CD4-positive, alpha-beta T cell treated with Interferon alpha-2 for 1 hour (primary cell): ENCODE data around the gene DIS3L.
"Not testable (repeated sequence)": the region's sequence is repeated elsewhere in the genome, so short reads cannot be mapped to it uniquely, and the experiment has no call there.

Experiments
- DNase-seq, 2 donors: peaks; one replicate each; pipeline ENCODE4 v3.0.0-alpha.2; 2020 to 2022

The DIS3L gene

DNA sequence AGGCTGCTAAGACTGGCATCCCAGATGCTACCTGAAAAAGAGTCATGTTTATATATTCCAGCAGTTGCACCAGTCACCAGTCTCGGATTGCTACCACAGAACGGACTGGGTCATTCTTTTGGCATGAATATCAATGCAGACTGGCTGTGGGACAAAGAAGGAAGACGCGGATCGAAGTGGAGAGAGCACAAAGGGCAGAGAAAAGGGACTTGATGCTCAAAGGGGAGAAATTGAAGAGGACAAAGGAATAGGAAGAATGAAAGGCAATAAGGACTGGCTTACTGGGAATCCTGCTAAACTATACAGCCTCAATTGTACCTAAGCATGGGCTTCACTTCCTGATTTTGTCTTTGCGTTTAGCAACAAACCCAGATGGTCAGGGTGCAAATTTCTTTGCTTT is 15.3 kb upstream of the DIS3L start:
- DNase-seq, result no peak

DNA sequence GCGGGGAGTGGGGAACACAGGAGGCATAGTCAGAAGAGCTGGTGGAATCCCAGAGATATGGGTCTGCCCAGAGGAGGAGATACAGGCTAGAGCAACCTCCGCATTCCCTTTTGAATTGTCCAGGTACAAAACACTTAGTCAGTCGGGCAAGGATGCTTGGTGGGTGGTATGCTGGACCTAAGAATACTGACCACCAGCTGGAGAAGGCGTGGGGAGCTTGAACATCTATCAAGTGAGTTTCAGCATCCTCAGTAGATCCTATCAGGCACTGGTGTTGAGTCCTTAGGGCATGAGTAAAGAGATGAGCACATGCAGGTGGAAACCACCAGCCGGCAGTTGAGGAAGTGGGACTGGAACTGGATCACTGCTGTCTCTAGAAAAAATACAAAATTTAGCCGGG is 14.7 kb upstream of the DIS3L start:
- no peak for DNase-seq

DNA sequence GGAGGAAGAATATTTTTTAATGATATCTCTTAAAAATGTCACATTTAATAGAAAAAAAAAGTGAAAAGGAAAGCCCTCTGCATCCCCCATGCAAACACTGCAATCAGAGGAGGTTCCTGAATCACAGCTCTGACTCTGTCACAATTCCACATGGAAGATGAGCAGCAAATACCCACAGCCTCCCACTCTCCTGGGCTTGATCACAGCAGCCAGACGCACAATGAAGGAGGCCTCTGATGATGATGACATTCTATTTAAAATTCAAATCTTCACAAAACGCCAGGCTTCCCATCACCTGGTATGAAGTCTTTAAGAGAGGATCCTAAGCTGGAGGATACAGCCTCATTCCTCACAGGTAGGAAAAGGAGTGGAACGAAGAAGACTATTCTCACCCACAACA is 9.1 kb upstream of the DIS3L start:
- no peak for DNase-seq

DNA sequence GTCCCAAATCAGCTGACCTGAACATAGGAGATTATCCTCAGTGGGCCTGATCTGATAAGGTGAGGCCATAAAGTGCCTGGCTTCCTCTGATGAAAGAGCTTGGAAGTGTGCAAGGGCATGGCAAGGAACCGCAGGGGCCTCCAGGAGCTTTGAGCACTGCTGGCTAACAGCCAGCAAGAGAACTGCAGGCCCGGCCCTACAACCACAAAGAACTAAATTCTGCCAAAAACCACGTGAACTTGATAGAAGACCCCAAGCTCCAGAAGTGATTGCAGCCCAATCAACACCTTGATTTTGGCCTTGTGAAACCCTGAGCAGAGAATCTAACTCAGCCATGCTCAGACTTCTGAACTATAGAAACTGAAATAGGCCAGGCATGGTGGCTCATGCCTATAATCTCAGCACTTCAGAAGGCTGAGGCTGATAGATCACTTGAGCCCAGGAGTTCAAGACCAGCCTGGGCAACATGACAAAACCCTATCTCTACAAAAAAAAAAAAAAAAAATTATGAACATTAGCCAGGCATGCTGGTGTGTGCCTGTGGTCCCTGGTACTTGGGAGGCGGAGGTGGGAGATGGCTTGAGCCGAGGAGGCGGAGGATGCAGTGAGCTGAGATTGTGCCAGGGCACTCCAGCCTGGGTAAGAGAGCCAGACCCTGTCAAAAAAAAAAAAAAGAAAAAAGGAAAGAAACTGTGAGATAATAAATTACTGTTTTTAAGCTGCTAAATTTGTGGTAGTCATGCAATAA is 7.7 kb upstream of the DIS3L start:
- no peak for DNase-seq

DNA sequence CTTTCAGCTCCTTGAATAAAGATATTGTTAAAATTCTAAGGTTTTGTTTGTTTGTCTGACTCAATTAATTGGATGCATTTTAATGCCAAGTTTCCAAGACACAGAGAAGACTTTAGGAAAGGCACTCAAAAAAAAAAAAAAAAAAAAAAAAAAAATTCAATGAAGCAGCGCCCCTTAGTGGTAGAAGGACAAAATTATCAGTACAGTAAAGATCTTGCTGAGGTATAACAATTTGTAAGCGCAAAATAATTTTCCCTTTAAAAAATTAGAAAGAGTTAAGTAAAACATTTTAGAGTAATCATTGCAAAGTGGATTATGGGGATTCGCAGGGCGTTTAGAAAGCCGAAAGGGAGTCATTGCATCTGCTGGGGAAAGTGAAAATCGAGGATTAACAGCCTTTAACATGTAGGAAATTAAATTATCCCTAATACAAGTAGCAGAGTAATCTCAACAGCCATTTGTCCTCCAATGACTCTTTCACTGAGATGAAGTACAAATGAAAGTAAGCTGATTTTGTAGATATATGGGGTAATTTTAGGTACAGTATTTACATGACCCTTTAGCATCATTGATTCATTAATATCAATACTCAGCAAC is 5.8 kb upstream of the DIS3L start:
- peak in 1 of 2 donors; percentile 32 for DNase-seq

DNA sequence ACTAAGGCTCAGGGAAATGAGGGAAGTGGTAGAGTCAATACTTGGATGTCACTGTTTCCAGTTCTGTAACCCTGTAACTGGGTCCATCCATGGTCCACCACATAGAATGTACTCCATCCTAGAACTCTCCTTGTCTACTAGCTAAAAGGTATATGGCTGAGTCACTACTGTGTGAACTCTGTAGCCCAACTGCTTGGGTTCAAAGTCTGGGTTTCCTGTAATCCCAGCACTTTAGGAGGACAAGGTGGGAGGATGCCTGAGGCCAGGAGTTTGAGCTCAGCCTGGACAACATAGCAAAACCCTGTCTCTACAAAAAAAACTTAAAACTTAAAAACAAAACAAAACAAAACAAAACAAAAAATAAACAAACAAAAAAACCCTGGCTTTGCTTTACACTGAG is 5.3 kb upstream of the DIS3L start:
- no peak for DNase-seq

DNA sequence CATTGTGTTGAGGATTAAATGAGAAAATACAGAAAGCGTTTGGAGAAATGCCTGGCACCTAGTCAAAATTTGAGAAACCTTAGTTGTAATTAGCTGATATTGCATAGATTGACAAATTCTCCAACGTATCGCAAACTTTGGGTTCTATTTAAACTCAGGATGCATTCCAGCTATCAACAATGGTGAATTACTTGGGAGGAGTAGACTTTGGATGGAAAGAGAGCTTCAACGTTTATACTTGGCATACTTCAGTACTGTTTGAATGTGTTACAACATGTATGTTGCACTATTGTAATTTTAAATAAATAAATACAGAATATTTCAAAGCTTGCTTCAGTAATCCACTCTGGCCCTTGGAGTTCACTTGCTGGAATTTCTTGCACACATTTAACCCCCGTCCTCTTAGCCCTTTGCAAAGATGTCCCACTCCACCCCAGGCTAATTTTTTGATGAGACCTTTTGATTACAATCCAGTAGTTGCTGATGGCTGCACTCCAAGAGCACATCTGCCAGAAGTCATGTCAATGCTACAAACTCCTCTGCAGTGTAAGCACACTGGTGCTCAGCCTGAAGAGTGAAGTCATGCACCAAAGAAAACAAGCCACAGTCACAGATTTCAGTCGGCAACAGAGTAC is 4.7 kb upstream of the DIS3L start:
- no peak for DNase-seq

DNA sequence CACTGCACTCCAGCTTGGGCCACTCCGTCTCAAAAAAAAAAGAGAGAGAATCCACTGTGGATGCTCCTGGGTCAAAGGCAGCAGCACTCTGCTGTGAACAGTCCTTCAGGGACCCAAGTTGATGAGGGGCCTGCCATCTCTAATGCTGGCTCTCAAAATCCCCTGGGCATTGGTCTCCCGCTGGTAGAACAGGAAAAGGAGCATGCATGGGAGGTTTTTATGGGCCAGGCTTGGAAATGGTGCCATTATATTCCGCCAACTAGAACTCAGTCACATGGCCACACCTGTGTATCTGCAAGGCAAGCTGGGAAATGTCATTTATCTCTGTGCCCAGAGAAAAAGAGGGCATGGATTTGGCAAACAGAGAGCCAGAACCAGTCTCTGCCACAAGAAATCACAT is 3.4 kb upstream of the DIS3L start:
- no peak for DNase-seq

DNA sequence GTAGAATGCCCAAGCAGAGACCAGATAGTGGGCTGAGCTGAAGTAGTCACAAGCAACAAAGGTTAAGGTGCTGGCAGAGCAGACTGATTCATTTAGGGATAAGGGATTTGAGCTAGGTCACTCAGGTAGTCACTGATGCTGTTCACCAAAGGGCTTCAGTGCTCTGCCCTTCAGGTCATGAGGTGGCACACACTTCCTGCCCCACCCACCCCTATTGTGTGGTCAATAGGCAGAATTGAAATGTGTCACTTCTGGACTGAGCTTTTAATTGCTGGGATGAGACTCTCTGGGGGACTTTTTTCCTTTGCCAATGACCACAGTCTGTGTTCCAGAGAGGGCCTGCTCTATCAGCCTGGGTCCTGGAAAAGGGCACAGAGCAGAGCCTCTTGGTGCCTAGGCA is 2.9 kb upstream of the DIS3L start:
- no peak for DNase-seq

DNA sequence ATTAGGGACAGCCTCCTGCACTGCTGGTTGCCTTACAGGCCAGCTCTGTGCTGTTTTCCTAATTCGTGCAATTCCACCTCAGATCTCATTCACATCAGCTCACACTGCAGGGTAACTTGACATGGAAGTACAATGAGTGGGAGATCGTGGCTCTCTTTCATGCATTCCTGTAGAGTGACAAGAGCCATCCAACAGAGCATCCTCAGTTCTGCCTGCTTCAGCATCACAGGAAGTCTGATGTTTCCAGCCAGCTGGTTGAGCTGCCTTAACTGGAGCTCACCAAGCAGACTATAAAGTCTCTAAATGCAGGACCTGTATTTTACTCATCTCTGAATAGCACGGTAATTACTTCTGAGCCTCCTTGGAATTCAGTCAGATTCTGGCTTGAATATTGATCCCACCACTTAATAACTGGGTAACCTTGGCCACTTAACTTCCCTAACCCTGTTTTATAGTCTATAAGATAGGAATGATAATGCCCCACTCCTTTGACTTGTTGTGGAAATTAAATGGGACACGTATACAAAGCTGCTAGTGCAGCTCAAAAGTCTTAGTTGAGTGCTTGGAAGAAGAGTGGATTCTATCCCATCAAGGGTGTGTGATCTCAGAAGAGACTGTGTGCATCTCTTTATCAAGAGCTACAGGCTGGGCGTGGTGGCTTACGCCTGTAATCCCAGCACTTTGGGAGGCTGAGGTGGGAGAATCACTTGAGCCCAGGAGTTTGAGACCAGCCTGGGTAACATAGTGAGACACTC is 1.4 kb upstream of the DIS3L start:
- DNase-seq, result no peak

DNA sequence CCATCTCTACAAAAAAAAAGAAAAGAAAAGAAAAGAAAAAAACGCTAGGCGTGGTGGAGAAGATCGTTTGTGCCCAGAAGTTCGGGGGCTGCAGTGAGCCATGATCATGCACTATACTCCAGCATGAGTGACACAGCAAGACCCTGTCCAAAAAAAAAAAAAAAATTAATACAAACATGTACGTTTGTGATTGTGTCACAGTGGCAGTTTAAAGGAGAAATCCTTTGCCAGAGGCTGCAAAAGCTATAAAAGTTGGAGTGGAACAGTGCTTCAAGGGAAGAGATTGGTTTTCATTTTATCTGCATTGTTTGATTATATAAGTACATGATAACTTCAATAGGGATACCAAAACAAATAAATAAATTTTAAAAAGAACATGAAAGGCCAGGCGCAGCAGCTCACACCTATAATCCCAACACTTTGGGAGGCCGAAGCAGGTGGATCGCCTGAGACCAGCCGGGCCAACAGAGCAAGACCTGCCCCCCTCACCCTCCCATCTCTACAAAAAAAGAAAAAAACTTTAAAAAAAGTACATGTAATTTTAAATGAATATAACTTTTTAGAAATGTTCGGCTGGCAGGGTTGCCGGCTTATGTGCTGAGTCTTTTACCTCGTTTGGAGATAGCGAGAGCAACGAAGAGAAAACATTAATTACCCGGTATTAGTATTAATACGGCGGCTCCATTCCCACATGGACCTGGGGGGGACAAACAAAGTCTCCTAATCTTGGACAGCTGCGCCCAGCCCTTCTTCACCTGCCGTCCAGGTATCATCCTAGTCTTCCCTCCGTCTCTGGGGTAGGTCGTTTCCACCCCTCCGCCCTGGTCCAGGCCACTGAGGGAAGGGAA is 573 bp upstream of the DIS3L start:
- no peak for DNase-seq

DNA sequence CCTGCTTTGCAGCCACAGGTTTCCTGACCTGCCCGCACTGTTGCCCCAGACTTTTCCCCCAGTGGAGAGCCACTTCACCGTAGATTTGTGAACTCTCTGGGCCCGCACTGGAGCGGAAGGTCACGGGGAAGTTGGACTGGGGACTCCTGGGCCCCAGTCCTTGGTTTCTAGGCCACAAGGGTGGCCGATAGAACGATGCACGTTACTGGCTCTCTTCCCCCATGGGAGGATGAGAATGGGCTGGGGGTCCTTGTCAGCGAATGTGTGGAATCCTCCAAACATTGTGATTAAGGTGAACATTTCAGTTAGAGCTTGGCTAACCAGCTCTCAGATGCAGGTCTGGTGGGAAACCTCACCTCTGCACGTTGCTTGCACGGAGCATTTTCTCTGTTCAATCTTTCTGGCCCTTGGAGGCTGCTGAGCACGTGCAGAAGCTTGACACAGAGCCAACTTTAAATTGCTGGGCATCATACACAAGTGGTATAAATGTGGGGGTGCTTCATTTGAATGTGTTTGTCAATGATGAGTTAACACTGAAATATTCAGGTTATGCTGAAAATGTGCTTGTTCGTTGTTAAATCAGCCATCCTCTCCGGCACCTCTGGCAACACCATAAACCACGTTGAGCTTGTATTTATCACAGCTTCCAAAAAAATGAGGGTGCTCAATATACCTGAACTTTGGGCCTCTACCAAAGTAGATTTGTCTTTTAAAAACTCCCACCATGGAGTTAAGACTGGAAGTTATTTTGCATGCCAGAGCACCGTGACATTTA is 976 bp downstream of the DIS3L start:
- DNase-seq, result no peak

DNA sequence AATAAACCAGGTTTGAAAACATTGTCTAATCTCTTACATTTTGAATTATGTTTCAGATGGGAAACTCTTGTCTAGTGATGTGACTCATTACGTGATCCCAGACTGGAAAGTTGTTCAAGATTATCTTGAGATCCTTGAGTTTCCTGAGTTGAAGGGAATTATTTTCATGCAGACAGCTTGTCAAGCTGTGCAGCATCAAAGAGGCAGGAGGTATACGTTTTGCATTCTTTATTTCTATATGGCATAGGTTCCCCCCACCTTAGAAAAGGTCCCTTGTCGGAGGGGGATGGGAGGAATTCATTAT is 1.5 kb downstream of the DIS3L start:
- DNase-seq, result no peak

DNA sequence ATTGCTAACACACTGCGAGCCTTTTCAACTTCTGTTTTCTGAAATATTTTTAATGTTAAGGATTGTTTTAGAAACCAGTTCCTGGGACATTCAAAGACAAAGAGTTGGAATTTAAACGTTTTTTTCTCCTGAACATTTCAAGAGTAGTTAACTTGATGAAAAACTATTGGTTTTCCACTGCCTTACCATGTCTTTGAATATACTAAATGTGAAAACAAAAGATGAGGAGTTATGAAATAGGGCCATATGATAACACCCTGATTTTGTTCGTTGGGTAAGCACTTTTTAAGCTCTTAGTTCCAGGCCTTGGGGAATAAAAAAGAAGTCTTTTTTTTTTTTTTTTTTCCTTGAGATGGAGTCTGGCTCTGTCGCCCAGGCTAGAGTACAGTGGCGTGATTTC is 2.8 kb downstream of the DIS3L start:
- DNase-seq, result no peak

DNA sequence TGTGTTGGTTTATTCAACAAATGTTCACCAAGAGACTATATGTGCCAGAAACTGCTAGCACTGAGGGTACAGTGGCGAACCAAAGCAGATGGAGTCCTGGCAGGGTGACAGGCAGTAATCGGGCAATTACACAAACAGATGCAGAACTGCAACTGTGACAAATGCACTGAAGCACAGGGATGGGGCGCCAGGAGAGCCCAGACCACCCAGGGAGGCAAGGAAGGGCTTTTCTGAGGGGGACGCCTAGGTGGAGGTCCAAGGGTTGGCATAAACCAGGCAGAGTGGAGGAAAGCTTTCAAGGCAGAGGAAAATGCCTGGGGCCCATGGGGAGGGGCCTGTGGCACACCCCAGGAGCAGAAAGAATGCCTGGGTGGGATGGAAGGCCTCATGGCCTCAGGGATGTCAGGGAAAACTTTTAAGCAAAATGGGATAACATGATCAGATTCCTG is 5.5 kb downstream of the DIS3L start:
- no peak for DNase-seq

DNA sequence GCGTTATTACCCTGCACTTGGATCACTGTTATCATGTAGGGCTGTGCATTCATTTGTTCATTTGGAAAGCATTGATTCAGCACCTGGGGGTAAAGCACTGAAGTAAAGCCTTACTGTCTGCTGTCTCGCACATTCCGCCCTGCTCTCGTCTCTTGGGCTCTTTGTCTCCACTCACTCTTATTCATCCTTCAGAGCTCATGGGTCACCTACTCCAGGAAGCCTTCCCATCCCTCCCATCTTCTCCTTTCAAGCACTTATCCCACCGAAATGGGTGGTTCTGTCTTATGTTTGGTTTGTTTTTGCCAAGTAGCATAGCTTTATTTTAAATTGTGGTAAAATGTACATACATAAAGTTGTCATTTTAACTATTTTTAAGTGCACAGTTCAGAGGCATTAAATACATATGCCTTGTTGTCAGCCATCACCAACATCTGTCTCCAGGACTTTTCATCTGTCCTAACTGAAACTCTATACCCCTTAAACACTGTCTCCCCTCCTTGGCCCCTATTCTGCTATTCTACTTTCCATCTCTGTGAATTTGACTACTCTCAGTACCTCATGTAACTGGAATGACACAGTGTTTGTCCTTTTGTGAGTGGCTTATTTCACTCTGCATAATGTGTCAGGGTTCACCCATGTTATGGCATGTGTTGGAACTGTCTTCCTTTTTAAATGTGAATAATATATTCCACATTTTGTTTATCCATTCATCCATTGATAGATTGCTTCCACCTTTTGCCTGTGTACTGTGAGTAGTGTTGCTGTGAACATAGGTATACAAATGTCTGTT is 9.3 kb downstream of the DIS3L start:
- DNase-seq, result no peak

DNA sequence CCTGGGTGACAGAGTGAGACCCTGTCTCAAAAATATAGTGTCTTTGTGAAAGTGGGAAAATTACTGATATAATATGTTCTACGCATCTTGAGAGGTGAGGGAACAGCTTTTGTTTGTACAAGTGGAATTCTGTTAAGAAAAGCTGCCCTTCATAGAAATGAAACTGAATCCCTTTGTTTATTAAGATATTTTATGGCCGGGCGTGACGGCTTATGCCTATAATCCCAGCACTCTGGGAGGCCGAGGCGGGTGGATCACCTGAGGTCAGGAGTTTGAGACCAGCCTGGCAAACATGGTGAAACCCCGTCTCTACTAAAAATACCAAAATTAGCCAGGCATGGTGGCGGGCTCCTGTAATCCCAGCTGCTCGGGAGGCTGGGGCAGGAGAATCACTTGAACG is 11.1 kb downstream of the DIS3L start:
- DNase-seq, result not testable (repeated sequence)

DNA sequence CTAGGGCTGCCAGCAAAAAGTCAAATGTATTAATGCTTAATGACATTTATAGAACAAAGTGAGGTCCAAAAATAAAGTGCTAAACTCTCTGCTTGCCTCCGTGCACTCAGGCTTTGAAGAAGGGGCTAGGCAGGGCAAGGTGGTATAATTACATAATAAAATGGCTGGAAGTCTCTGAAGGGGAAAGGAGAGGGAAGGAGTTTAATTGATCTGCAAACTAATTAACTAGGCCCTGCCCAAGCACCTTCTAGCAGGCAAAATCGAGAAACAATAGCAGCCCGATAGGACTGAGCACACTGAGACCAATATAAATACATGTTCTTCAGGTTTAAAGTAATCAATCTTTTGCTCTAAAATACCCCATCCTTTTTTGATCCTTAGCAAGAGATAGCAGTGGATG is 13.0 kb downstream of the DIS3L start:
- DNase-seq, result no peak

DNA sequence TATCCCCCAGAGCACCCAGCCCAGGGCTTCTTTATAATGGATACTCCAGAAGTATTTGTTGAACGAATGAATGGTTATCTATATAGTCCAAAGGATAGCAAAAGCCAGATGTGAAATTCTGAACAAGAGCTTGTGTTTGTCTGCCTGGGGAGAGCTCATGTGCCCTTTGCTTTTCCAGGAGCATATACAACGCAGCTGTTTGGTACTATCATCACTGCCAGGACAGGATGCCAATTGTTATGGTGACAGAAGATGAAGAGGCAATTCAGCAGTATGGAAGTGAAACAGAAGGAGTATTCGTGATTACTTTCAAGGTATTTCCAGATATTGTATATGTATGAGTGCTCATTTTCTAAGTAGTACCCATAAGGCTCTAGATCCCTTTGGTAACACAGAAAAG is 15.2 kb downstream of the DIS3L start:
- DNase-seq, result no peak

DNA sequence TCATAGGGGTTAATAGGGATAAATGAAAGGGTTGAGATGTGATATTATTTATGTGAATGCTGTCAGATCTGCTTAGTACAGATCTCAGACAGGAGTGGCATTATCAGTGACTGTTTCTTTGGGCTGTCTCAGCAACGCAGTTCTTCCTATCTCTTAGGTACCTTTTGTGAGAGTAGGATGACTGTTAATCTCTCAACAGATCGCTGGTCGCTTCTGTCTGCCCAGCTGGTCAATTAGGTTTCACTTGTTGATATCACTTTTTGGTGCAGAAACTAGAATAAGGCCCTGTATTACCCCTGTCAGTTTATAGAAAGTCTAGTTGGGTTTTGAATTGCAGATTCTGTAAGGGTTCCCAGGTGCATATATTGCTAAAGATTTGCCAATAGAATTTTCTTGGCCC is 16.5 kb downstream of the DIS3L start:
- no peak for DNase-seq

DNA sequence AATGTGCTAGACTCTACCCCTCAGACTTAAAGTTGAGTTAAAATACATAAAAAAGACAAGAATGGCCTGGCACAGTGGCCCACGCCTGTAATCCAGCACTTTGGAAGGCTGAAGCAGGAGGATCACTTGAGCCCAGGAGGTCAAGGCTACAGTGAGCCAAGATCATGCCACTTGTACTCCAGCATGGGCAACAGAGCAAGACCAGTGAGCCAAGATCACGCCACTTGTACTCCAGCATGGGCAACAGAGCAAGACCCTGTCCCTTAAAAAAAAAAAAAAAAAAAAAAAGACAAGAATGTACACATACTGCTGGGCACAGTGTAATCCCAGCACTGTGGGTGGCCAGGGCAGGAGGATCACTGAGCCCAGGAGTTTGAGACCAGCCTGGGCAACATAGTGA is 17.4 kb downstream of the DIS3L start:
- DNase-seq, result no peak
